SU-DHL-6 (cell line): Measurements from ENCODE around the gene SLFN12L.
"Not testable (repeated sequence)": the region's sequence is repeated elsewhere in the genome, so short reads cannot be mapped to it uniquely, and the experiment has no call there.

Experiments
- H2AFZ ChIP-seq: fragments of 200-600 bp; sonication (generic); 2 replicates; pipeline ENCODE4 v1.6.1; 2014; ENCODE audit warnings: low read depth, mild to moderate bottlenecking, moderate library complexity, mixed read lengths, antibody characterized with exemption, low read length; ENCODE audit not compliant: severe bottlenecking
- H3F3A ChIP-seq: fragments of 200-600 bp; shearing (Covaris generic); 2 replicates; pipeline ENCODE4 v1.6.0; 2016; ENCODE audit warnings: antibody characterized with exemption, mild to moderate bottlenecking; ENCODE audit not compliant: insufficient read depth
- H3K27ac ChIP-seq: fragments of 200-600 bp; sonication (generic); 2 replicates; pipeline ENCODE4 v1.5.1; 2016; ENCODE audit warnings: low read depth, mild to moderate bottlenecking, low read length, moderate library complexity, mixed read lengths
- H3K27me3 ChIP-seq: fragments of 200-600 bp; sonication (generic), shearing (Covaris generic); 2 replicates; pipeline ENCODE4 v1.6.0; 2014; ENCODE audit warnings: mild to moderate bottlenecking, low read length
- H3K36me3 ChIP-seq: fragments of 200-600 bp; sonication (generic); 2 replicates; pipeline ENCODE4 v1.6.1; 2014; ENCODE audit warnings: mild to moderate bottlenecking, low read length, mixed read lengths
- H3K4me2 ChIP-seq: fragments of 300-600, 200-600 bp; shearing (Covaris generic), sonication (generic); 2 replicates; pipeline ENCODE4 v1.6.0; 2014; ENCODE audit warnings: low read length, low read depth, mild to moderate bottlenecking; ENCODE audit not compliant: poor library complexity, severe bottlenecking
- H3K4me3 ChIP-seq: fragments of 200-600 bp; sonication (generic); 2 replicates; pipeline ENCODE4 v1.5.1; 2014; ENCODE audit warnings: antibody characterized with exemption, low read length, mild to moderate bottlenecking, mixed read lengths; ENCODE audit not compliant: insufficient read depth, poor library complexity, severe bottlenecking
- H3K79me2 ChIP-seq: fragments of 200-600 bp; sonication (generic); 2 replicates; pipeline ENCODE4 v1.6.1; 2014; ENCODE audit warnings: mild to moderate bottlenecking, low read length, moderate library complexity; ENCODE audit not compliant: insufficient read depth
- H3K9ac ChIP-seq: fragments of 200-600 bp; sonication (generic); 2 replicates; pipeline ENCODE4 v1.7.0; 2014; ENCODE audit warnings: mild to moderate bottlenecking, low read length
- H3K9me2 ChIP-seq: fragments of 200-600 bp; sonication (generic); replicated peaks from 2 replicates; pipeline ENCODE4 v1.6.1; 2014; ENCODE audit warnings: low read length; ENCODE audit not compliant: insufficient read depth
- H3K9me3 ChIP-seq: fragments of 200-600 bp; sonication (generic); 2 replicates; pipeline ENCODE4 v1.6.1; 2014; ENCODE audit warnings: low read length, mixed read lengths; ENCODE audit not compliant: insufficient read depth
- H4K20me1 ChIP-seq: fragments of 200-600 bp; sonication (generic); 2 replicates; pipeline ENCODE4 v1.6.1; 2014; ENCODE audit warnings: low read depth, mild to moderate bottlenecking, antibody characterized with exemption, low read length, moderate library complexity, mixed read lengths
- EZH2phosphoT487 ChIP-seq: fragments of 200-600 bp; sonication (generic), shearing (Covaris generic); conservative IDR thresholded peaks from 2 replicates; pipeline ENCODE4 v1.6.1; 2018; ENCODE audit warnings: mild to moderate bottlenecking, antibody characterized with exemption, low read length, moderate library complexity, mixed read lengths
- TF ChIP-seq, protein P1 (sequence below): fragments of 200-600 bp; sonication (generic); IDR thresholded peaks from one replicate; pipeline ENCODE4 v1.5.1; 2017; ENCODE audit warnings: antibody characterized with exemption, mild to moderate bottlenecking, low read length, moderate library complexity; ENCODE audit not compliant: insufficient read depth, poor library complexity, severe bottlenecking

Gene SLFN12L

DNA sequence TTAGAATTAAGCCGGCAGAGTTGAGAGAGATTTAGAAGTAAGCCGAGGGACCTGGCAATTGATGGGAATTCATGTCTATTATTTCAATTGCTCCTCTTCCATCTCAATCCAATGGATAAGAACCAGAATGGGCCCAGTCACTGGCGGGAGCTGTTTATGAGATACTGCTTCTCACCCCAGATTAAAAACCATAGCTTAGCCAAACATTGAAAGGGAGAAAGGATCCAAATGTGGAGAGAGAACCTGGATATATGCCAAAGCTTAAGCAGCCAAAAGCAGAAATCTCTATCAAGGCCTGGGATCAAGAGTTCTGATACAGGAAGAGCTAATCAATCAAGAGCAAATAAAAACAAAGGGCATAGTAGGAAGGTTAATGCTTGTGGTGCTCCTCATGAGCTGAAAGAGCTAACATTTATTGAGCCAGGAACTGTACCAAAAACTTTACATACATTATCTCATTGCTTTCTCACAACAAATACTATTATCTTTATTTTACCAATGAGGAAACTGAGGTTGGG, 2.8 kb downstream of the SLFN12L start:
- Histone ChIP-seq H3K9me3 (no peaks in the 10 kb centered on the region), H3F3A (no peaks in the 10 kb centered on the region), H3K4me3 (no peak overlapping the region), H3K27me3 (peaks cover 3% of the 10 kb centered on the region; the same call in 1 of the 2 replicates), H3K9me2 (no peaks in the 10 kb centered on the region), H2AFZ (no peak overlapping the region), H3K79me2 (no peaks in the 10 kb centered on the region), H3K4me2 (no peak overlapping the region), H4K20me1 (no peaks in the 10 kb centered on the region), H3K27ac (no peak overlapping the region), H3K9ac (no peak overlapping the region), H3K36me3 (no peaks in the 10 kb centered on the region)
- TF ChIP-seq, protein P1, sequence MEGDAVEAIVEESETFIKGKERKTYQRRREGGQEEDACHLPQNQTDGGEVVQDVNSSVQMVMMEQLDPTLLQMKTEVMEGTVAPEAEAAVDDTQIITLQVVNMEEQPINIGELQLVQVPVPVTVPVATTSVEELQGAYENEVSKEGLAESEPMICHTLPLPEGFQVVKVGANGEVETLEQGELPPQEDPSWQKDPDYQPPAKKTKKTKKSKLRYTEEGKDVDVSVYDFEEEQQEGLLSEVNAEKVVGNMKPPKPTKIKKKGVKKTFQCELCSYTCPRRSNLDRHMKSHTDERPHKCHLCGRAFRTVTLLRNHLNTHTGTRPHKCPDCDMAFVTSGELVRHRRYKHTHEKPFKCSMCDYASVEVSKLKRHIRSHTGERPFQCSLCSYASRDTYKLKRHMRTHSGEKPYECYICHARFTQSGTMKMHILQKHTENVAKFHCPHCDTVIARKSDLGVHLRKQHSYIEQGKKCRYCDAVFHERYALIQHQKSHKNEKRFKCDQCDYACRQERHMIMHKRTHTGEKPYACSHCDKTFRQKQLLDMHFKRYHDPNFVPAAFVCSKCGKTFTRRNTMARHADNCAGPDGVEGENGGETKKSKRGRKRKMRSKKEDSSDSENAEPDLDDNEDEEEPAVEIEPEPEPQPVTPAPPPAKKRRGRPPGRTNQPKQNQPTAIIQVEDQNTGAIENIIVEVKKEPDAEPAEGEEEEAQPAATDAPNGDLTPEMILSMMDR = no peak
- TF ChIP-seq EZH2phosphoT487 = no peak

DNA sequence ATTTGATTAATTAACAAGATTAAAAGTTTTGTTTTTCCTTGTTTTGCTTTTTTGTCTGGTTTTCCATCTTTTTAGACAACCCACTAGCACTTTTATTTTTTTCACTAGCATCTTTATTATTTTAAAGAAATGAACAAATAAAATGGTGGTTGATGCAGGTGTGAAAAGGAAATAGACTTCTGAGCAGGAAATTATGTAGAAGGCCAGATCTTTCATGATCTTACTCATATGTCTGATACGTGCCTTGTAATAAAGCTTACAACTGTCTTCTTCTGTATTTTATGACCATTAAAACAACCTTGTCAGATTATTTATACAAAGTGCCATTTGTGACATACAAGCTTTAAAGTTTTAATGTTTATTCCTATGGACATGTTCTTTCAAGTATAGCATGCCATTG, 6.3 kb downstream of the SLFN12L start:
- no peak overlapping the region for H3K27ac ChIP-seq
- no peaks in the 10 kb centered on the region for H3K36me3 ChIP-seq
- H3K79me2 ChIP-seq = no peaks in the 10 kb centered on the region
- TF ChIP-seq, protein P1 = no peak
- H3F3A ChIP-seq = no peaks in the 10 kb centered on the region
- H3K9me2 ChIP-seq = no peaks in the 10 kb centered on the region
- H3K9ac ChIP-seq = no peak overlapping the region
- H3K4me2 ChIP-seq = no peak overlapping the region
- no peak overlapping the region for H3K4me3 ChIP-seq
- H3K9me3 ChIP-seq = no peaks in the 10 kb centered on the region
- peaks cover 3% of the 10 kb centered on the region; the same call in 1 of the 2 replicates for H3K27me3 ChIP-seq
- H2AFZ ChIP-seq = no peak overlapping the region
- H4K20me1 ChIP-seq = no peaks in the 10 kb centered on the region

DNA sequence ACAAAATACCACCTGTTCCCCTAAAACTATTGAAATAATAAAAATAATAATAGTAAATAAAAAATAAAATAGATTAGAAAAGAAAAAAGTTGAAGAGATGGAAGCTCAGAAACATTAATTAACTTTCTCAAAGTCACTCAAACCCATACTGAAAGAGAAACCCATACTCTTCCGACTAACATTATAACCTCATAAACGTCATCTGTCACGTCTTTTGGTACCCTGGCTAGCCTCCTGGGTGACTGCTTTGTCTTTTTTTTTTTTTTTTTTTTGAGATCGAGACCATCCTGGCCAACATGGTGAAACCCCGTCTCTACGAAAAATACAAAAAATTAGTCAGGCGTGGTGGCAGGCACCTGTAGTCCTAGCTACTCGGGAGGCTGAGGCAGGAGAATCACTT, 7.6 kb downstream of the SLFN12L start:
- Histone ChIP-seq H4K20me1 (no peaks in the 10 kb centered on the region), H3K36me3 (no peaks in the 10 kb centered on the region), H3K27me3 (peaks cover 3% of the 10 kb centered on the region; the same call in 1 of the 2 replicates), H3K27ac (no peak overlapping the region), H2AFZ (no peak overlapping the region), H3K4me3 (no peak overlapping the region), H3K9me3 (no peaks in the 10 kb centered on the region), H3K9ac (no peak overlapping the region), H3K79me2 (no peaks in the 10 kb centered on the region), H3K9me2 (no peaks in the 10 kb centered on the region), H3K4me2 (no peak overlapping the region), H3F3A (no peaks in the 10 kb centered on the region)
- no peak for TF ChIP-seq EZH2phosphoT487
- TF ChIP-seq, protein P1 = no peak

DNA sequence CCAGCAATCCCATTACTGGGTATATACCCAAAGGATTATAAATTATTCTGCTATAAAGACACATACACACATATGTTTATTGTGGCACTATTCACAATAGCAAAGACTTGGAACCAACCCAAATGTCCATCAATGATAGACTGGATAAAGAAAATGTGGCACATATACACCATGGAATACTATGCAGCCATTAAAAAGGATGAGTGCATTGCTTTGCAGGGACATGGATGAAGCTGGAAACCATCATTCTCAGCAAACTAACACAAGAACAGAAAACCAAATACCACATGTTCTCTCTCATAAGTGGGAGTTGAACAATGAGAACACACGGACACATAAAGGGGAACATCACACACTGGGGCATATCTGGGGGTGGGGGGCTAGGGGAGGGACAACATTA, 8.2 kb downstream of the SLFN12L start:
- H3F3A ChIP-seq, H3K36me3 ChIP-seq, H3K4me2 ChIP-seq, H3K27me3 ChIP-seq, H3K79me2 ChIP-seq, H3K9me2 ChIP-seq, H2AFZ ChIP-seq, H3K4me3 ChIP-seq, H3K9ac ChIP-seq, H4K20me1 ChIP-seq, H3K27ac ChIP-seq, H3K9me3 ChIP-seq: not testable (repeated sequence)
